SK-N-SH treated with all-trans-retinoic acid at 6 μM for 48 hours (cell line): ENCODE results near the gene FCHSD2.
A peak's percentile ranks its signal among the peaks of the same experiment; 100 is the strongest.

ENCODE experiments used
- ATAC-seq: fragments of 200-7000 bp; cut with Tn5 transposase; 3 replicates; pipeline ENCODE4 v1.9.1; 2020; ENCODE audit warnings: mild to moderate bottlenecking, moderate library complexity
- BACH2 ChIP-seq: fragments of 250-450 bp; sonication (Bioruptor Pico); IDR thresholded peaks from 2 replicates; pipeline ENCODE4 v1.9.0; 2021; ENCODE audit warnings: mild to moderate bottlenecking, borderline replicate concordance
- CREB5 ChIP-seq: fragments of 250-450 bp; sonication (Bioruptor Pico); IDR thresholded peaks from 2 replicates; pipeline ENCODE4 v1.5.1; 2020; ENCODE audit warnings: low read depth, mild to moderate bottlenecking, moderate library complexity
- CSDC2 ChIP-seq: fragments of 250-450 bp; sonication (Bioruptor Pico); IDR thresholded peaks from 2 replicates; pipeline ENCODE4 v1.5.0; 2020; ENCODE audit warnings: mild to moderate bottlenecking, moderate library complexity
- CSRNP3 ChIP-seq: fragments of 250-450 bp; sonication (Bioruptor Pico); IDR thresholded peaks from 2 replicates; pipeline ENCODE4 v1.5.1; 2021; ENCODE audit warnings: mild to moderate bottlenecking, moderate library complexity
- ESRRG ChIP-seq: fragments of 250-450 bp; sonication (Bioruptor Pico); IDR thresholded peaks from 2 replicates; pipeline ENCODE4 v1.6.1; 2021; ENCODE audit warnings: mild to moderate bottlenecking
- GLIS3 ChIP-seq: fragments of 250-450 bp; sonication (Bioruptor Pico); IDR thresholded peaks from 2 replicates; pipeline ENCODE4 v1.5.0; 2020; ENCODE audit warnings: mild to moderate bottlenecking, moderate library complexity
- ISL1 ChIP-seq: fragments of 250-450 bp; sonication (Bioruptor Pico); IDR thresholded peaks from 2 replicates; pipeline ENCODE4 v2.1.2; 2022; ENCODE audit warnings: mild to moderate bottlenecking, moderate library complexity
- OSR1 ChIP-seq: fragments of 250-450 bp; sonication (Bioruptor Pico); IDR thresholded peaks from 2 replicates; pipeline ENCODE4 v1.8.0; 2022; ENCODE audit warnings: moderate library complexity, mild to moderate bottlenecking, inconsistent platforms
- PATZ1 ChIP-seq: fragments of 250-450 bp; sonication (Bioruptor Pico); IDR thresholded peaks from 2 replicates; pipeline ENCODE4 v1.8.0; 2020; ENCODE audit warnings: mild to moderate bottlenecking, moderate library complexity, borderline replicate concordance
- PPARA ChIP-seq: fragments of 250-450 bp; sonication (Bioruptor Pico); IDR thresholded peaks from 2 replicates; pipeline ENCODE4 v1.5.0; 2020; ENCODE audit warnings: mild to moderate bottlenecking, borderline replicate concordance
- RARB ChIP-seq: fragments of 250-450 bp; sonication (Bioruptor Pico); IDR thresholded peaks from 2 replicates; pipeline ENCODE4 v1.8.0; 2021; ENCODE audit warnings: mild to moderate bottlenecking, moderate library complexity
- SNAI2 ChIP-seq: fragments of 250-450 bp; sonication (Bioruptor Pico); IDR thresholded peaks from 2 replicates; pipeline ENCODE4 v1.5.0; 2020; ENCODE audit warnings: mild to moderate bottlenecking, moderate library complexity
- TCF4 ChIP-seq: fragments of 250-450 bp; sonication (Bioruptor Pico); IDR thresholded peaks from 2 replicates; pipeline ENCODE4 v1.8.0; 2021; ENCODE audit warnings: mild to moderate bottlenecking, moderate library complexity, borderline replicate concordance
- TOX ChIP-seq: fragments of 250-450 bp; sonication (Bioruptor Pico); IDR thresholded peaks from 2 replicates; pipeline ENCODE4 v1.8.0; 2021; ENCODE audit warnings: mild to moderate bottlenecking, moderate library complexity, borderline replicate concordance
- TSHZ2 ChIP-seq: fragments of 250-450 bp; sonication (Bioruptor Pico); IDR thresholded peaks from 2 replicates; pipeline ENCODE4 v1.5.0; 2020; ENCODE audit warnings: mild to moderate bottlenecking, moderate library complexity
- ZC3H10 ChIP-seq: fragments of 250-450 bp; sonication (Bioruptor Pico); IDR thresholded peaks from 2 replicates; pipeline ENCODE4 v1.5.1; 2021; ENCODE audit warnings: mild to moderate bottlenecking, moderate library complexity
- ZFP3 ChIP-seq: fragments of 250-450 bp; sonication (Bioruptor Pico); IDR thresholded peaks from 2 replicates; pipeline ENCODE4 v1.5.0; 2020; ENCODE audit warnings: mild to moderate bottlenecking, moderate library complexity
- ZFP30 ChIP-seq: fragments of 450-650 bp; formaldehyde crosslinking; IDR thresholded peaks from 2 replicates; pipeline ENCODE4 v1.5.0; 2022; ENCODE audit warnings: mild to moderate bottlenecking, moderate library complexity
- ZNF565 ChIP-seq: fragments of 450-650 bp; formaldehyde crosslinking; conservative IDR thresholded peaks from 2 replicates; pipeline ENCODE4 v1.5.0; 2020; ENCODE audit warnings: low read depth, mild to moderate bottlenecking, moderate library complexity
- ZNF70 ChIP-seq: fragments of 450-650 bp; formaldehyde crosslinking; IDR thresholded peaks from 2 replicates; pipeline ENCODE4 v1.5.0; 2020; ENCODE audit warnings: mild to moderate bottlenecking, moderate library complexity
- ZNF8 ChIP-seq: fragments of 450-650 bp; formaldehyde crosslinking; IDR thresholded peaks from 2 replicates; pipeline ENCODE4 v1.5.0; 2020; ENCODE audit warnings: mild to moderate bottlenecking, moderate library complexity

FCHSD2 gene

GRCh38 chr11:72958791-72959190 lies 183.3 kb downstream of the FCHSD2 start:
- no peak for TF ChIP-seq BACH2
- no peak for TF ChIP-seq PATZ1 (CRISPR knock-in tag)
- no peak for TF ChIP-seq ZFP3 (CRISPR knock-in tag)
- TF ChIP-seq RARB: no peak
- no peak for TF ChIP-seq ZNF70
- no peak for TF ChIP-seq TOX (CRISPR knock-in tag)
- TF ChIP-seq OSR1 (CRISPR knock-in tag): no peak
- no peak for TF ChIP-seq GLIS3 (CRISPR knock-in tag)
- no peak for TF ChIP-seq ZNF8
- TF ChIP-seq ESRRG (CRISPR knock-in tag): no peak
- no peak for TF ChIP-seq ISL1 (CRISPR knock-in tag)
- TF ChIP-seq PPARA: no peak
- TF ChIP-seq ZC3H10 (CRISPR knock-in tag): no peak
- no peak for TF ChIP-seq ZFP30 (CRISPR knock-in tag)
- ATAC-seq: no peak

- ATAC-seq: no peak
- TF ChIP-seq OSR1 (CRISPR knock-in tag) (no peak), ZFP30 (CRISPR knock-in tag) (no peak), CREB5 (CRISPR knock-in tag) (no peak), CSRNP3 (CRISPR knock-in tag) (no peak), CSDC2 (no peak), ISL1 (CRISPR knock-in tag) (no peak), ZNF565 (CRISPR knock-in tag) (no peak), TOX (CRISPR knock-in tag) (no peak), PATZ1 (CRISPR knock-in tag) (no peak), ESRRG (CRISPR knock-in tag) (no peak), PPARA (no peak), ZFP3 (CRISPR knock-in tag) (no peak), RARB (no peak), ZC3H10 (CRISPR knock-in tag) (no peak), TSHZ2 (CRISPR knock-in tag) (no peak)
These were observed 186.7 kb downstream of the FCHSD2 start for GRCh38 chr11:72955466-72955865.

- peak; percentile 43; the same call in 2 of the 3 replicates for ATAC-seq
- TF ChIP-seq GLIS3 (CRISPR knock-in tag) (no peak), RARB (no peak), OSR1 (CRISPR knock-in tag) (no peak), SNAI2 (CRISPR knock-in tag) (no peak), ZNF70 (no peak), ZC3H10 (CRISPR knock-in tag) (no peak), CSDC2 (no peak), TCF4 (no peak), BACH2 (no peak), CREB5 (CRISPR knock-in tag) (no peak), TOX (CRISPR knock-in tag) (no peak), TSHZ2 (CRISPR knock-in tag) (no peak), PATZ1 (CRISPR knock-in tag) (no peak), ZNF565 (CRISPR knock-in tag) (no peak), PPARA (no peak)
These were observed 187.3 kb downstream of the FCHSD2 start for GRCh38 chr11:72954860-72955259.
